H1 (cell line): ENCODE data around the gene OOSP2. TPM values are rescaled to one million over a fixed set of nuclear protein-coding genes. Genes with fewer than 3 reads are reported as not detected.

Experiments used
- CTCF ChIA-PET: fragments of 300-600 bp; sonication (Branson Sonifier 250); formaldehyde crosslinking; loops from one replicate; lab custom pipeline; 2021; ENCODE audit not compliant: partially characterized antibody; lab: Charles Lee
- POLR2A ChIA-PET: fragments of 300-600 bp; sonication (Branson Sonifier 250); formaldehyde crosslinking; loops from one replicate; lab custom pipeline; 2021; ENCODE audit warnings: inconsistent platforms; ENCODE audit not compliant: partially characterized antibody; lab: Charles Lee
- DNase-seq, 2 experiments: peaks; one replicate each; pipeline versions ENCODE4 v3.0.0 to v3.0.0-alpha.2; 2010 to 2022; ENCODE audit warnings: low spot score in 2 of 2, low read depth in 1 of 2, mixed read lengths in 1 of 2
- FAIRE-seq: peaks from 2 replicates; lab custom pipeline; 2011; peaks lifted over from hg19 to GRCh38; lab: Jason Lieb, UNC
- H2AFZ ChIP-seq: 2 replicates; pipeline ENCODE4 v1.8.1; 2012; ENCODE audit warnings: low read length, inconsistent platforms
- H2AK5ac ChIP-seq: 2 replicates; pipeline ENCODE4 v1.6.1; 2013; ENCODE audit warnings: low read depth, low read length
- H2BK120ac ChIP-seq: replicated peaks from 2 replicates; pipeline ENCODE3; 2013; ENCODE audit warnings: low read depth, low read length, inconsistent platforms
- H2BK12ac ChIP-seq: 2 replicates; pipeline ENCODE4 v1.6.1; 2013; ENCODE audit warnings: low read depth, low read length
- H2BK15ac ChIP-seq: 2 replicates; pipeline ENCODE4 v1.6.1; 2013; ENCODE audit warnings: low read length
- H2BK20ac ChIP-seq: 2 replicates; pipeline ENCODE4 v1.6.1; 2013; ENCODE audit warnings: low read length
- H2BK5ac ChIP-seq: 2 replicates; pipeline ENCODE4 v1.6.1; 2013; ENCODE audit warnings: low read depth, low read length
- H3K14ac ChIP-seq: 2 replicates; pipeline ENCODE4 v1.6.1; 2013; ENCODE audit warnings: inconsistent platforms; ENCODE audit not compliant: insufficient read length
- H3K18ac ChIP-seq: 2 replicates; pipeline ENCODE4 v1.6.1; 2013; ENCODE audit warnings: low read length; ENCODE audit errors: extremely low read depth
- H3K23ac ChIP-seq: 2 replicates; pipeline ENCODE4 v1.6.1; 2013; ENCODE audit warnings: inconsistent platforms; ENCODE audit not compliant: insufficient read length
- H3K23me2 ChIP-seq: 2 replicates; pipeline ENCODE4 v1.6.1; 2013; ENCODE audit warnings: low read depth, low read length
- H3K27ac ChIP-seq: 2 replicates; pipeline ENCODE4 v1.6.1; 2011; ENCODE audit warnings: low read depth, low read length, inconsistent platforms
- H3K27me3 ChIP-seq, 4 experiments: replicated peaks in 1 of 4; 1 replicate in 1 of 4; 2 replicates in 3 of 4; pipeline versions ENCODE4 v1.6.1 to v1.8.1; 2011 to 2013; ENCODE audit warnings: low read length in 3 of 4, mild to moderate bottlenecking in 3 of 4, inconsistent platforms in 2 of 4, mixed read lengths in 2 of 4, moderate library complexity in 1 of 4; ENCODE audit not compliant: control insufficient read depth in 3 of 4, insufficient read depth in 3 of 4; ENCODE audit errors: extremely low read depth in 1 of 4
- H3K36me3 ChIP-seq, 4 experiments: 2 replicates each; pipeline versions ENCODE4 v1.6.1 to v1.8.1; 2011 to 2013; ENCODE audit warnings: mild to moderate bottlenecking in 4 of 4, low read length in 3 of 4, moderate library complexity in 2 of 4, control low read depth in 1 of 4, inconsistent platforms in 1 of 4; ENCODE audit not compliant: insufficient read depth in 4 of 4, control insufficient read depth in 2 of 4
- H3K4ac ChIP-seq: replicated peaks from 2 replicates; pipeline ENCODE3; 2013; ENCODE audit warnings: low read length, low read depth, mixed read lengths, inconsistent platforms; ENCODE audit not compliant: insufficient read length
- H3K4me1 ChIP-seq, 4 experiments: replicated peaks in 1 of 4; 1 replicate in 1 of 4; 2 replicates in 3 of 4; pipeline versions ENCODE4 v1.6.1 to v1.8.1; 2011 to 2013; ENCODE audit warnings: low read length in 3 of 4, inconsistent platforms in 2 of 4, mixed read lengths in 1 of 4; ENCODE audit not compliant: insufficient read depth in 4 of 4, control insufficient read depth in 3 of 4
- H3K4me2 ChIP-seq, 2 experiments: 2 replicates each; pipeline versions ENCODE4 v1.6.1 to v1.8.1; 2011 to 2013; ENCODE audit warnings: low read depth in 2 of 2, low read length in 2 of 2, control low read depth in 1 of 2, inconsistent platforms in 1 of 2, mild to moderate bottlenecking in 1 of 2; ENCODE audit not compliant: insufficient read depth in 1 of 2
- H3K4me3 ChIP-seq, 4 experiments: fragments of 200-600, 300-600 bp in 1 of 4; sonication (generic), shearing (Covaris generic), sonication (Bioruptor Twin) in 1 of 4; 2 replicates each; pipeline versions ENCODE4 v1.5.1 to v1.8.1; 2011 to 2016; ENCODE audit warnings: low read length in 4 of 4, low read depth in 3 of 4, control low read depth in 2 of 4, inconsistent platforms in 2 of 4, mild to moderate bottlenecking in 2 of 4, mixed read lengths in 1 of 4, moderate library complexity in 1 of 4; ENCODE audit not compliant: insufficient read depth in 2 of 4; ENCODE audit errors: extremely low read depth in 1 of 4
- H3K56ac ChIP-seq: replicated peaks from 2 replicates; pipeline ENCODE3; 2013; ENCODE audit warnings: low read depth, mild to moderate bottlenecking, mixed read lengths, low read length, inconsistent platforms; ENCODE audit not compliant: insufficient read length
- H3K79me1 ChIP-seq: 2 replicates; pipeline ENCODE4 v1.6.1; 2013; ENCODE audit warnings: low read depth, low read length, control low read depth
- H3K79me2 ChIP-seq, 2 experiments: 2 replicates each; pipeline versions ENCODE4 v1.6.1 to v1.8.1; 2012 to 2013; ENCODE audit warnings: low read length in 2 of 2, mild to moderate bottlenecking in 2 of 2, inconsistent platforms in 1 of 2; ENCODE audit not compliant: insufficient read depth in 2 of 2, control insufficient read depth in 1 of 2
- H3K9ac ChIP-seq, 4 experiments: replicated peaks in 1 of 4; 1 replicate in 1 of 4; 2 replicates in 3 of 4; pipeline versions ENCODE4 v1.6.1 to v1.8.1; 2011 to 2013; ENCODE audit warnings: low read depth in 3 of 4, low read length in 3 of 4, control low read depth in 2 of 4, mild to moderate bottlenecking in 2 of 4, moderate library complexity in 2 of 4, inconsistent platforms in 1 of 4; ENCODE audit errors: extremely low read depth in 1 of 4
- H3K9me3 ChIP-seq, 2 experiments: 2 replicates each; pipeline versions ENCODE4 v1.6.1 to v1.8.1; 2012 to 2013; ENCODE audit warnings: mild to moderate bottlenecking in 2 of 2, moderate library complexity in 2 of 2, control low read depth in 1 of 2, inconsistent platforms in 1 of 2, low read depth in 1 of 2, low read length in 1 of 2, mixed read lengths in 1 of 2; ENCODE audit not compliant: insufficient read depth in 2 of 2
- H4K20me1 ChIP-seq, 2 experiments: replicated peaks in 1 of 2; 2 replicates each; pipeline versions ENCODE3 to v1.8.1; 2011 to 2013; ENCODE audit warnings: inconsistent platforms in 2 of 2, low read length in 2 of 2, mild to moderate bottlenecking in 1 of 2; ENCODE audit not compliant: insufficient read depth in 2 of 2, control insufficient read depth in 1 of 2
- H4K5ac ChIP-seq: 2 replicates; pipeline ENCODE4 v1.6.1; 2013; ENCODE audit warnings: low read length, low read depth, mixed read lengths, inconsistent platforms; ENCODE audit not compliant: insufficient read length
- H4K8ac ChIP-seq: 2 replicates; pipeline ENCODE4 v1.8.0; 2013; ENCODE audit warnings: mild to moderate bottlenecking, moderate library complexity, low read length, inconsistent platforms; ENCODE audit not compliant: insufficient read depth; ENCODE audit errors: extremely low read depth
- H4K91ac ChIP-seq: replicated peaks from 2 replicates; pipeline ENCODE3; 2013; ENCODE audit warnings: low read length, mixed read lengths, inconsistent platforms; ENCODE audit not compliant: insufficient read length
- HDAC2 ChIP-seq, 2 experiments: fragments of 300-600 bp in 1 of 2; sonication (generic) in 1 of 2; IDR thresholded peaks; 2 replicates each; pipeline ENCODE4 v1.6.1; 2011 to 2012; ENCODE audit warnings: low read depth in 2 of 2, low read length in 2 of 2, mild to moderate bottlenecking in 2 of 2, moderate library complexity in 2 of 2, borderline replicate concordance in 1 of 2, inconsistent platforms in 1 of 2
- SIX5 ChIP-seq: IDR thresholded peaks from 2 replicates; pipeline ENCODE4 v1.6.1; 2011; ENCODE audit warnings: mild to moderate bottlenecking, low read depth, low read length
- WGBS, 2 experiments: shearing (Covaris generic) in 1 of 2; methylation state at CpG; one replicate each; pipeline versions ENCODE4 v1.1.6 to v1.1.7; 2013 to 2015; ENCODE audit warnings: low lambda C conversion rate in 2 of 2, mixed read lengths in 2 of 2, inconsistent platforms in 1 of 2, low coverage in 1 of 2, missing lambda C conversion rate in 1 of 2; ENCODE audit not compliant: insufficient replicate concordance in 2 of 2, insufficient coverage in 1 of 2, insufficient read length in 1 of 2; ENCODE audit errors: extremely low coverage in 1 of 2, missing lambda C conversion rate in 1 of 2; 5-methylcytosine and 5-hydroxymethylcytosine counted together
- polyA plus RNA-seq, 7 experiments: library from polyadenylated mRNA; depleted of rRNA in 3 of 7; stranded (reverse) in 5 of 7; unstranded in 2 of 7; fragments of >200 nt in 5 of 7; fragments of 200-250 nt in 2 of 7; gene quantifications; 1 replicate in 5 of 7; 2 replicates in 1 of 7; 4 replicates in 1 of 7; pipeline versions ENCODE4 v1.2.1 to v1.2.3, GENCODE V29; 2011 to 2013; ENCODE audit warnings: missing spikeins in 2 of 7, mixed read lengths in 2 of 7
- total RNA-seq: library from RNA; stranded (reverse); fragmentation: NEBNext Ultra II Directional; extraction: Animal tissue kit (Norgen Biotek cat#: 25700); gene quantifications from 2 replicates; pipeline ENCODE4 v1.2.1, GENCODE V29; 2021

OOSP2 gene
- total and polyA plus RNA-seq, 2 of the 8 experiments (the other 6 are each of a cell fraction or from before 2014, with no cell fraction given), result not detected

- Histone ChIP-seq H2BK5ac (no peak overlapping the region), H2AK5ac (no peak overlapping the region), H3K27ac (no peak overlapping the region), H2BK20ac (no peak overlapping the region), H3K23me2 (no peaks in the 10 kb centered on the region), H3K4me3 (no peak overlapping the region), H3K27me3 (no peaks in the 10 kb centered on the region), H3K79me1 (no peaks in the 10 kb centered on the region), H2BK15ac (no peak overlapping the region), H3K14ac (no peak overlapping the region), H3K4me1 (no peaks in the 10 kb centered on the region), H3K4me2 (no peak overlapping the region), H3K23ac (no peak overlapping the region), H4K8ac (no peak overlapping the region), H2BK12ac (no peak overlapping the region), H3K9ac (no peak overlapping the region), H2AFZ (no peak overlapping the region), H3K36me3 (no peaks in the 10 kb centered on the region), H4K5ac (no peak overlapping the region), H3K9me3 (no peaks in the 10 kb centered on the region; a peak in 1 of 4 replicates), H4K20me1 (no peaks in the 10 kb centered on the region), H3K79me2 (no peaks in the 10 kb centered on the region), H3K56ac (no peak overlapping the region), H4K91ac (no peak overlapping the region), H3K18ac (no peak overlapping the region), H3K4ac (no peak overlapping the region), H2BK120ac (no peak overlapping the region)
- POLR2A ChIA-PET, result no interaction called here
- DNase-seq (no peak), FAIRE-seq (no peak)
- WGBS, 2 experiments, result 83% methylated on average over 1 of the region's 1 CpG; no CpG with 5 or more reads in 1 of the 2 experiments
- CTCF ChIA-PET, result interaction anchor here (1.1 kb wide), 1 partner anchor 186 kb away, joined by 5 read pairs; no protein-coding TSS in a partner anchor
- TF ChIP-seq SIX5 (no peak), HDAC2 (IDR thresholded peaks at IDR 0.05; ENCODE audit: borderline replicate concordance in 1 of 2, low read depth in 2 of 2, low read length in 2 of 2) (no peak)
Measured at GRCh38 chr11:60065801-60066200, 25.6 kb downstream of the OOSP2 start.
